K562 (cell line): ENCODE results near the gene CEACAM20. TPM values are rescaled to one million over a fixed set of nuclear protein-coding genes. Genes with fewer than 3 reads are reported as not detected.

Source experiments
- ATAC-seq: fragments of 200-7000 bp; cut with Tn5 transposase; 3 replicates; pipeline ENCODE4 v1.9.1; 2020; ENCODE audit warnings: moderate library complexity
- BruUV-seq: library from RNA; stranded (reverse); fragments of 400-500 nt; replicated peaks from 2 replicates; lab custom pipeline; 2021; lab: Mats Ljungman, UMichigan
- CTCF ChIA-PET: fragments of 300-600 bp; formaldehyde crosslinking; extraction: SDS; loops from one replicate; lab custom pipeline; 2021; ENCODE audit warnings: low intra/inter-chr PET ratio; lab: Yijun Ruan, JAX
- POLR2A ChIA-PET: fragments of 300-600, 350-650 bp; sonication (Branson Sonifier 250); formaldehyde crosslinking; extraction: SDS; loops from one replicate; lab custom pipeline; 2021; ENCODE audit warnings: antibody characterized with exemption, inconsistent platforms; lab: Yijun Ruan, JAX
- DNase-seq, 4 experiments: peaks; one replicate each; pipeline versions ENCODE4 v3.0.0 to v3.0.0-alpha.2; 2011 to 2018; ENCODE audit warnings: low spot score in 3 of 4, mixed read lengths in 3 of 4; ENCODE audit errors: extremely low read depth in 1 of 4
- FAIRE-seq: peaks from 2 replicates; lab custom pipeline; 2011; peaks lifted over from hg19 to GRCh38; lab: Jason Lieb, UNC
- H2AFZ ChIP-seq: 2 replicates; pipeline ENCODE4 v1.6.0; 2011; ENCODE audit warnings: low read depth, low read length, control low read depth, inconsistent platforms
- H3K27ac ChIP-seq: fragments of 200-600 bp; 3 replicates; pipeline ENCODE4 v1.8.0; 2011; ENCODE audit warnings: low read depth, mild to moderate bottlenecking, control low read depth, inconsistent platforms, low read length, moderate library complexity, mixed read lengths; ENCODE audit errors: extremely low read depth
- H3K27me3 ChIP-seq, 2 experiments: fragments of 300-600 bp in 1 of 2; 2 replicates in 1 of 2; 3 replicates in 1 of 2; pipeline versions ENCODE4 v1.6.0 to v1.8.0; 2011; ENCODE audit warnings: inconsistent platforms in 2 of 2, low read length in 2 of 2, mild to moderate bottlenecking in 1 of 2, mixed read lengths in 1 of 2, moderate library complexity in 1 of 2; ENCODE audit not compliant: control insufficient read depth in 2 of 2, insufficient read depth in 2 of 2
- H3K36me3 ChIP-seq: fragments of 300-600 bp; 3 replicates; pipeline ENCODE4 v1.8.0; 2011; ENCODE audit warnings: mild to moderate bottlenecking, low read length, inconsistent platforms; ENCODE audit not compliant: control insufficient read depth, insufficient read depth
- H3K4me1 ChIP-seq, 2 experiments: fragments of 200-600 bp in 1 of 2; replicated peaks in 1 of 2; 2 replicates in 1 of 2; 3 replicates in 1 of 2; pipeline versions ENCODE4 v1.5.1 to v1.8.0; 2011; ENCODE audit warnings: inconsistent platforms in 2 of 2, low read length in 2 of 2, mild to moderate bottlenecking in 1 of 2, mixed read lengths in 1 of 2, moderate library complexity in 1 of 2; ENCODE audit not compliant: control insufficient read depth in 2 of 2, insufficient read depth in 2 of 2
- H3K4me2 ChIP-seq: 2 replicates; pipeline ENCODE4 v1.6.1; 2011; ENCODE audit warnings: low read length, control low read depth, inconsistent platforms, mixed read lengths; ENCODE audit not compliant: insufficient read depth
- H3K4me3 ChIP-seq: fragments of 200-600 bp; sonication (generic), shearing (Covaris generic); 2 replicates; pipeline ENCODE4 v1.5.1; 2016; ENCODE audit warnings: control low read depth, inconsistent platforms
- H3K79me2 ChIP-seq: fragments of 200-600 bp; 3 replicates; pipeline ENCODE4 v1.8.0; 2011; ENCODE audit warnings: low read length, inconsistent platforms; ENCODE audit not compliant: control insufficient read depth, insufficient read depth
- H3K9ac ChIP-seq, 2 experiments: 2 replicates each; pipeline versions ENCODE4 v1.6.0 to v1.6.1; 2011; ENCODE audit warnings: low read depth in 2 of 2, low read length in 2 of 2, control low read depth in 1 of 2, inconsistent platforms in 1 of 2, mild to moderate bottlenecking in 1 of 2, mixed read lengths in 1 of 2; ENCODE audit not compliant: insufficient read depth in 1 of 2
- H3K9me1 ChIP-seq: one replicate; pipeline ENCODE4 v1.6.0; 2011; ENCODE audit warnings: inconsistent platforms, mild to moderate bottlenecking, low read length, moderate library complexity; ENCODE audit not compliant: control insufficient read depth, insufficient read depth
- H3K9me3 ChIP-seq: replicated peaks from 2 replicates; pipeline ENCODE4 v1.5.1; 2011; ENCODE audit warnings: low read depth, low read length, inconsistent platforms; ENCODE audit not compliant: control insufficient read depth, insufficient read depth
- H4K20me1 ChIP-seq: replicated peaks from 2 replicates; pipeline ENCODE4 v1.6.1; 2011; ENCODE audit warnings: low read length, inconsistent platforms, mixed read lengths; ENCODE audit not compliant: control insufficient read depth, insufficient read depth
- BHLHE40 ChIP-seq: IDR thresholded peaks from 2 replicates; pipeline ENCODE4 v1.6.1; 2011; ENCODE audit warnings: low read length, improper control_type of control experiment
- ERF ChIP-seq: fragments of 450-650 bp; formaldehyde crosslinking; IDR thresholded peaks from 2 replicates; pipeline ENCODE4 v1.4.0; 2020; ENCODE audit warnings: mild to moderate bottlenecking, mixed read lengths
- FIP1L1 ChIP-seq: fragments of 200-400 bp; formaldehyde crosslinking; IDR thresholded peaks from 2 replicates; pipeline ENCODE4 v1.6.1; 2018; ENCODE audit warnings: mild to moderate bottlenecking, low read depth, low read length; ENCODE audit not compliant: poor library complexity, severe bottlenecking
- FOXA1 ChIP-seq: fragments of 450-650 bp; IDR thresholded peaks from 2 replicates; pipeline ENCODE4 v1.6.1; 2016; ENCODE audit warnings: mild to moderate bottlenecking, borderline replicate concordance
- KAT8 ChIP-seq: fragments of 450-650 bp; IDR thresholded peaks from 2 replicates; pipeline ENCODE4 v1.6.1; 2016; ENCODE audit warnings: low read depth, mild to moderate bottlenecking
- KLF6 ChIP-seq: fragments of 250-450 bp; sonication (Bioruptor Pico); IDR thresholded peaks from 2 replicates; pipeline ENCODE4 v1.4.0; 2020; ENCODE audit warnings: mild to moderate bottlenecking, moderate library complexity, borderline replicate concordance
- LARP7 ChIP-seq: fragments of 450-650 bp; IDR thresholded peaks from 2 replicates; pipeline ENCODE4 v1.6.1; 2016
- NCOA1 ChIP-seq: fragments of 450-650 bp; IDR thresholded peaks from 2 replicates; pipeline ENCODE4 v1.6.1; 2016; ENCODE audit warnings: low read depth
- NRF1 ChIP-seq, 2 experiments: fragments of 450-650 bp; IDR thresholded peaks in 1 of 2; conservative IDR thresholded peaks in 1 of 2; 2 replicates each; pipeline ENCODE4 v1.6.1; 2014; ENCODE audit warnings: mild to moderate bottlenecking in 2 of 2
- PRPF4 ChIP-seq: fragments of 200-400 bp; formaldehyde crosslinking; IDR thresholded peaks from one replicate; pipeline ENCODE4 v1.6.1; 2017; ENCODE audit warnings: low read length, low read depth, mild to moderate bottlenecking; ENCODE audit not compliant: insufficient read depth, poor library complexity, severe bottlenecking
- PTRF ChIP-seq: fragments of 450-650 bp; IDR thresholded peaks from 2 replicates; pipeline ENCODE4 v1.6.1; 2016; ENCODE audit warnings: mild to moderate bottlenecking, missing genetic modification characterization, missing compliant biosample characterization
- SIN3B ChIP-seq: fragments of 450-650 bp; IDR thresholded peaks from 2 replicates; pipeline ENCODE4 v1.6.1; 2017; ENCODE audit warnings: low read depth, mild to moderate bottlenecking, moderate library complexity
- TBL1XR1 ChIP-seq, 2 experiments: IDR thresholded peaks; 2 replicates each; pipeline ENCODE4 v1.6.1; 2012; ENCODE audit warnings: improper control_type of control experiment in 2 of 2, low read length in 2 of 2, mild to moderate bottlenecking in 1 of 2
- U2AF1 ChIP-seq: fragments of 200-400 bp; formaldehyde crosslinking; optimal IDR thresholded peaks from 2 replicates; pipeline ENCODE3; 2017; ENCODE audit warnings: mild to moderate bottlenecking, low read depth, low read length, moderate library complexity
- ZC3H11A ChIP-seq: IDR thresholded peaks from 2 replicates; pipeline ENCODE4 v1.6.1; 2012; ENCODE audit warnings: low read depth, low read length, improper control_type of control experiment
- ZNF695 ChIP-seq: fragments of 450-650 bp; formaldehyde crosslinking; IDR thresholded peaks from 2 replicates; pipeline ENCODE4 v1.4.0; 2020; ENCODE audit warnings: mild to moderate bottlenecking, moderate library complexity
- WGBS: fragments of 100-300 bp; shearing (Covaris generic); methylation state at CpG from one replicate; pipeline ENCODE4 v1.1.6; 2016; ENCODE audit warnings: low coverage, mixed read lengths; ENCODE audit not compliant: insufficient coverage; ENCODE audit errors: missing lambda C conversion rate; 5-methylcytosine and 5-hydroxymethylcytosine counted together
- in situ Hi-C: fragments of 300-500 bp; cut with MboI; formaldehyde crosslinking; loops from 4 replicates; pipeline ENCODE4 v1.15.0; 2018; ENCODE audit warnings: inconsistent platforms, mixed read lengths
- intact Hi-C: fragments of 100-400 bp; cut with micrococcal nuclease; formaldehyde crosslinking; loops from 2 replicates; pipeline ENCODE4 v1.14.2; 2022
- polyA plus RNA-seq, 8 experiments: library from polyadenylated mRNA; depleted of rRNA in 4 of 8; stranded (reverse) in 5 of 8; unstranded in 3 of 8; fragments of >200 nt; fragmentation: Nextera tagmentation in 2 of 8; fragmentation: Illumina TruSeq in 1 of 8; extraction: Ambion mirVana in 2 of 8; extraction: Trizol in 1 of 8; gene quantifications; 2 replicates each; pipeline versions ENCODE4 v1.2.1 to v1.2.3, GENCODE V29; 2011 to 2014; ENCODE audit warnings: inconsistent platforms in 1 of 8, missing spikeins in 1 of 8
- total RNA-seq, 7 experiments: library from RNA; depleted of rRNA in 6 of 7; stranded (reverse); fragments of >200 nt in 6 of 7; fragmentation: Illumina TruSeq in 2 of 7; extraction: Trizol in 2 of 7; gene quantifications; 2 replicates each; pipeline versions ENCODE4 v1.2.1 to v1.2.3, GENCODE V29; 2011 to 2021; ENCODE audit warnings: low replicate concordance in 1 of 7
- TF ChIP-seq, protein P1 (sequence below): fragments of 250-450 bp; sonication (Bioruptor Pico); IDR thresholded peaks from 2 replicates; pipeline ENCODE4 v1.5.0; 2022; ENCODE audit warnings: mild to moderate bottlenecking
- TF ChIP-seq, protein P2 (sequence below): sonication (generic); formaldehyde crosslinking; IDR thresholded peaks from 2 replicates; pipeline ENCODE4 v1.8.0; 2022; ENCODE audit warnings: mild to moderate bottlenecking, missing genetic modification reagents

The CEACAM20 gene
- total and polyA plus RNA-seq, 9 of the 15 experiments (the other 6 are each of a cell fraction or from before 2014, with no cell fraction given), result not detected

GRCh38 chr19:44530777-44531176 lies 1.3 kb upstream of the CEACAM20 start:
- in situ Hi-C loops (no loop called here), intact Hi-C loops (no loop called here)
- H3K79me2 ChIP-seq, result no peaks in the 10 kb centered on the region
- no peaks in the 10 kb centered on the region for H4K20me1 ChIP-seq
- no peaks in the 10 kb centered on the region for H3K9me1 ChIP-seq
- CTCF ChIA-PET, result no interaction called here
- H3K9me3 ChIP-seq, result no peaks in the 10 kb centered on the region
- no peak for TF ChIP-seq NCOA1
- no peak for TF ChIP-seq LARP7
- TF ChIP-seq NRF1 (conservative IDR thresholded peaks at IDR 0.05 in 1 of 2, IDR thresholded peaks at IDR 0.05 in 1 of 2), result no peak
- no peak for TF ChIP-seq FOXA1
- TF ChIP-seq, protein P1, sequence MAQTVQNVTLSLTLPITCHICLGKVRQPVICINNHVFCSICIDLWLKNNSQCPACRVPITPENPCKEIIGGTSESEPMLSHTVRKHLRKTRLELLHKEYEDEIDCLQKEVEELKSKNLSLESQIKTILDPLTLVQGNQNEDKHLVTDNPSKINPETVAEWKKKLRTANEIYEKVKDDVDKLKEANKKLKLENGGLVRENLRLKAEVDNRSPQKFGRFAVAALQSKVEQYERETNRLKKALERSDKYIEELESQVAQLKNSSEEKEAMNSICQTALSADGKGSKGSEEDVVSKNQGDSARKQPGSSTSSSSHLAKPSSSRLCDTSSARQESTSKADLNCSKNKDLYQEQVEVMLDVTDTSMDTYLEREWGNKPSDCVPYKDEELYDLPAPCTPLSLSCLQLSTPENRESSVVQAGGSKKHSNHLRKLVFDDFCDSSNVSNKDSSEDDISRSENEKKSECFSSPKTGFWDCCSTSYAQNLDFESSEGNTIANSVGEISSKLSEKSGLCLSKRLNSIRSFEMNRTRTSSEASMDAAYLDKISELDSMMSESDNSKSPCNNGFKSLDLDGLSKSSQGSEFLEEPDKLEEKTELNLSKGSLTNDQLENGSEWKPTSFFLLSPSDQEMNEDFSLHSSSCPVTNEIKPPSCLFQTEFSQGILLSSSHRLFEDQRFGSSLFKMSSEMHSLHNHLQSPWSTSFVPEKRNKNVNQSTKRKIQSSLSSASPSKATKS (CRISPR knock-in tag), result no peak
- TF ChIP-seq FIP1L1, result no peak
- TF ChIP-seq SIN3B, result no peak
- no peak for TF ChIP-seq ERF (CRISPR knock-in tag)
- TF ChIP-seq U2AF1, result no peak
- no peak for TF ChIP-seq TBL1XR1 (IDR thresholded peaks at IDR 0.05; ENCODE audit: low read length in 2 of 2)
- TF ChIP-seq PTRF, result no peak
- no peak for TF ChIP-seq KLF6
- no peak for TF ChIP-seq PRPF4
- TF ChIP-seq ZC3H11A, result no peak
- no peak for TF ChIP-seq ZNF695 (CRISPR knock-in tag)
- TF ChIP-seq KAT8, result no peak
- TF ChIP-seq, protein P2, sequence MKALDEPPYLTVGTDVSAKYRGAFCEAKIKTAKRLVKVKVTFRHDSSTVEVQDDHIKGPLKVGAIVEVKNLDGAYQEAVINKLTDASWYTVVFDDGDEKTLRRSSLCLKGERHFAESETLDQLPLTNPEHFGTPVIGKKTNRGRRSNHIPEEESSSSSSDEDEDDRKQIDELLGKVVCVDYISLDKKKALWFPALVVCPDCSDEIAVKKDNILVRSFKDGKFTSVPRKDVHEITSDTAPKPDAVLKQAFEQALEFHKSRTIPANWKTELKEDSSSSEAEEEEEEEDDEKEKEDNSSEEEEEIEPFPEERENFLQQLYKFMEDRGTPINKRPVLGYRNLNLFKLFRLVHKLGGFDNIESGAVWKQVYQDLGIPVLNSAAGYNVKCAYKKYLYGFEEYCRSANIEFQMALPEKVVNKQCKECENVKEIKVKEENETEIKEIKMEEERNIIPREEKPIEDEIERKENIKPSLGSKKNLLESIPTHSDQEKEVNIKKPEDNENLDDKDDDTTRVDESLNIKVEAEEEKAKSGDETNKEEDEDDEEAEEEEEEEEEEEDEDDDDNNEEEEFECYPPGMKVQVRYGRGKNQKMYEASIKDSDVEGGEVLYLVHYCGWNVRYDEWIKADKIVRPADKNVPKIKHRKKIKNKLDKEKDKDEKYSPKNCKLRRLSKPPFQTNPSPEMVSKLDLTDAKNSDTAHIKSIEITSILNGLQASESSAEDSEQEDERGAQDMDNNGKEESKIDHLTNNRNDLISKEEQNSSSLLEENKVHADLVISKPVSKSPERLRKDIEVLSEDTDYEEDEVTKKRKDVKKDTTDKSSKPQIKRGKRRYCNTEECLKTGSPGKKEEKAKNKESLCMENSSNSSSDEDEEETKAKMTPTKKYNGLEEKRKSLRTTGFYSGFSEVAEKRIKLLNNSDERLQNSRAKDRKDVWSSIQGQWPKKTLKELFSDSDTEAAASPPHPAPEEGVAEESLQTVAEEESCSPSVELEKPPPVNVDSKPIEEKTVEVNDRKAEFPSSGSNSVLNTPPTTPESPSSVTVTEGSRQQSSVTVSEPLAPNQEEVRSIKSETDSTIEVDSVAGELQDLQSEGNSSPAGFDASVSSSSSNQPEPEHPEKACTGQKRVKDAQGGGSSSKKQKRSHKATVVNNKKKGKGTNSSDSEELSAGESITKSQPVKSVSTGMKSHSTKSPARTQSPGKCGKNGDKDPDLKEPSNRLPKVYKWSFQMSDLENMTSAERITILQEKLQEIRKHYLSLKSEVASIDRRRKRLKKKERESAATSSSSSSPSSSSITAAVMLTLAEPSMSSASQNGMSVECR (CRISPR knock-in tag), result no peak
- TF ChIP-seq BHLHE40, result no peak
- FAIRE-seq (no peak), ATAC-seq (no peak), DNase-seq (no peak)
- H3K4me1 ChIP-seq, result no peaks in the 10 kb centered on the region
- H3K4me2 ChIP-seq, result no peak overlapping the region
- POLR2A ChIA-PET, result interaction anchor here (1.3 kb wide), 2 partner anchors 8 to 18 kb away, joined by 4 to 5 read pairs; no protein-coding TSS in a partner anchor
- no peak overlapping the region for H2AFZ ChIP-seq
- no peaks in the 10 kb centered on the region for H3K36me3 ChIP-seq
- H3K27ac ChIP-seq, result no peak overlapping the region
- H3K4me3 ChIP-seq, result no peak overlapping the region
- no peak overlapping the region for H3K9ac ChIP-seq
- BruUV-seq, result no TSS peak
- WGBS, result 2% methylated on average over 6 of the region's 6 CpGs
- peaks cover 25 to 39% of the 10 kb centered on the region in 2 experiments; a peak in 4 of 5 replicates for H3K27me3 ChIP-seq
